Lung (tissue), 12 donors: ENCODE data around the gene RASEF. TPM values are rescaled to one million over a fixed set of nuclear protein-coding genes. Genes with fewer than 3 reads are reported as not detected.

Experiments
- ATAC-seq: fragments of 200-7000 bp; cut with Tn5 transposase; one replicate; pipeline ENCODE4 v1.9.1; 2020; ENCODE audit warnings: moderate number of reproducible peaks; ENCODE audit not compliant: insufficient read depth, low FRiP score
- DNase-seq, 3 donors: peaks; one replicate each; pipeline ENCODE4 v3.0.0-alpha.2; 2013 to 2017
- H3K27ac ChIP-seq, 2 donors: one replicate each; pipeline ENCODE4 v1.5.1; 2013; ENCODE audit warnings: mild to moderate bottlenecking in 2 of 2, moderate library complexity in 2 of 2, control low read depth in 1 of 2, inconsistent platforms in 1 of 2, low read depth in 1 of 2, low read length in 1 of 2
- H3K27me3 ChIP-seq, 3 donors: one replicate each; pipeline ENCODE4 v1.5.1; 2013; ENCODE audit warnings: low read length in 2 of 3; ENCODE audit not compliant: control insufficient read depth in 3 of 3, insufficient read depth in 3 of 3
- H3K36me3 ChIP-seq, 4 donors: one replicate each; pipeline ENCODE4 v1.5.1; 2013; ENCODE audit warnings: low read length in 4 of 4, mild to moderate bottlenecking in 1 of 4, moderate library complexity in 1 of 4; ENCODE audit not compliant: control insufficient read depth in 4 of 4, insufficient read depth in 4 of 4
- H3K4me1 ChIP-seq, 5 donors: one replicate each; pipeline ENCODE4 v1.5.1; 2013; ENCODE audit warnings: low read length in 5 of 5, mild to moderate bottlenecking in 2 of 5, moderate library complexity in 1 of 5; ENCODE audit not compliant: control insufficient read depth in 5 of 5, insufficient read depth in 5 of 5
- H3K4me3 ChIP-seq: one replicate; pipeline ENCODE4 v1.5.1; 2013; ENCODE audit warnings: mild to moderate bottlenecking, control low read depth, moderate library complexity
- H3K9ac ChIP-seq, 2 donors: one replicate each; pipeline ENCODE4 v1.5.1; 2013; ENCODE audit warnings: low read length in 2 of 2, control low read depth in 1 of 2; ENCODE audit not compliant: insufficient read depth in 1 of 2
- H3K9me3 ChIP-seq, 4 donors: one replicate each; pipeline ENCODE4 v1.5.1; 2013; ENCODE audit warnings: low read length in 3 of 4, mild to moderate bottlenecking in 1 of 4, moderate library complexity in 1 of 4; ENCODE audit not compliant: control insufficient read depth in 4 of 4, insufficient read depth in 3 of 4
- WGBS, 2 donors: extraction: QIAGEN DNeasy Blood & Tissue Kit; methylation state at CpG; one replicate each; pipeline ENCODE4 v1.1.7; 2013; 5-methylcytosine and 5-hydroxymethylcytosine counted together
- polyA plus RNA-seq, 2 donors: library from polyadenylated mRNA; stranded (reverse); fragments of 200-250 nt; gene quantifications; one replicate each; pipeline ENCODE4 v1.2.1, GENCODE V29; 2013
- total RNA-seq, 2 donors: library from RNA; depleted of rRNA in 1 of 2; stranded (reverse); fragments of >200 nt in 1 of 2; gene quantifications; one replicate each; pipeline ENCODE4 v1.2.1, GENCODE V29; 2014 to 2021
- TF ChIP-seq, protein P1 (sequence below): IDR thresholded peaks from 2 replicates; pipeline ENCODE4 v1.5.1; 2012; ENCODE audit warnings: mild to moderate bottlenecking; ENCODE audit errors: control extremely low read depth, extremely low read depth
- donor health status: control.
- donor health status: control.
- donor health status: Bipolar disorder and iron deficiency.
- donor health status: healthy.
- donor health status: DM: yes; HTN: yes; CAD: no.

The RASEF gene
- total and polyA plus RNA-seq, 4 donors = 5.2 to 23.6 (median 9.4) TPM

GRCh38 chr9:83067579-83067978, 4.6 kb upstream of the RASEF start:
- no peak for ATAC-seq
- Histone ChIP-seq H3K9ac (no peak overlapping the region), H3K27me3 (peaks cover 0 to 20% (median 8%) of the 10 kb centered on the region in 3 donors), H3K9me3 (peaks cover 0 to 6% (median 3%) of the 10 kb centered on the region in 4 donors), H3K4me1 (peaks cover 0 to 12% (median 2%) of the 10 kb centered on the region in 5 donors), H3K27ac (no peak overlapping the region), H3K4me3 (no peak overlapping the region), H3K36me3 (no peaks in the 10 kb centered on the region)
- TF ChIP-seq, protein P1, sequence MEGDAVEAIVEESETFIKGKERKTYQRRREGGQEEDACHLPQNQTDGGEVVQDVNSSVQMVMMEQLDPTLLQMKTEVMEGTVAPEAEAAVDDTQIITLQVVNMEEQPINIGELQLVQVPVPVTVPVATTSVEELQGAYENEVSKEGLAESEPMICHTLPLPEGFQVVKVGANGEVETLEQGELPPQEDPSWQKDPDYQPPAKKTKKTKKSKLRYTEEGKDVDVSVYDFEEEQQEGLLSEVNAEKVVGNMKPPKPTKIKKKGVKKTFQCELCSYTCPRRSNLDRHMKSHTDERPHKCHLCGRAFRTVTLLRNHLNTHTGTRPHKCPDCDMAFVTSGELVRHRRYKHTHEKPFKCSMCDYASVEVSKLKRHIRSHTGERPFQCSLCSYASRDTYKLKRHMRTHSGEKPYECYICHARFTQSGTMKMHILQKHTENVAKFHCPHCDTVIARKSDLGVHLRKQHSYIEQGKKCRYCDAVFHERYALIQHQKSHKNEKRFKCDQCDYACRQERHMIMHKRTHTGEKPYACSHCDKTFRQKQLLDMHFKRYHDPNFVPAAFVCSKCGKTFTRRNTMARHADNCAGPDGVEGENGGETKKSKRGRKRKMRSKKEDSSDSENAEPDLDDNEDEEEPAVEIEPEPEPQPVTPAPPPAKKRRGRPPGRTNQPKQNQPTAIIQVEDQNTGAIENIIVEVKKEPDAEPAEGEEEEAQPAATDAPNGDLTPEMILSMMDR = no peak
- WGBS, 2 donors = 83 to 86% methylated on average over 2 of the region's 2 CpGs
- no peak for DNase-seq

DNA sequence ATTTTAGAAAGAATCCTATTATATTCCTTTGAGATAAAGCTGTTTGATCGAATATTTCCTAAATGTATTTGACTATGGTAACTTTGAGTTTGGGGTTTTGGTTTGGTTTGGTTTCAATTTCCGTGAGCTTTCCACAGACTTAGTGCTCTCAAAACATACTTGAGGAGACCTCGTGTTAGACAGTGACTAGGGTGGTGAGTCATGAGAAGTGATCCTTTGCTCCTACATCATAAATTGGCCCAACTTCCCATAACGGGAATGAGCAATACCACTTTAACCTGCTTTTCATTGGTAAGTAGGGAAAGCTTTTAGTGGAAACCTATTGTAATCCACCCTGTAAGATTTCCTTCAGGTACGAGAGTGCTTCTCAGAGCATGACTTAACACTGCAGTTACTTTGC, 3.8 kb upstream of the RASEF start:
- Histone ChIP-seq H3K9ac (no peak overlapping the region), H3K4me3 (no peak overlapping the region), H3K4me1 (peaks cover 0 to 20% (median 3%) of the 10 kb centered on the region in 5 donors), H3K9me3 (peaks cover 0 to 6% (median 3%) of the 10 kb centered on the region in 4 donors), H3K36me3 (no peaks in the 10 kb centered on the region), H3K27ac (no peak overlapping the region), H3K27me3 (peaks cover 0 to 24% (median 11%) of the 10 kb centered on the region in 3 donors)
- no peak for DNase-seq
- no peak for ATAC-seq
- 66 to 82% methylated on average over 5 of the region's 5 CpGs for WGBS, 2 donors
- TF ChIP-seq, protein P1 = no peak

DNA sequence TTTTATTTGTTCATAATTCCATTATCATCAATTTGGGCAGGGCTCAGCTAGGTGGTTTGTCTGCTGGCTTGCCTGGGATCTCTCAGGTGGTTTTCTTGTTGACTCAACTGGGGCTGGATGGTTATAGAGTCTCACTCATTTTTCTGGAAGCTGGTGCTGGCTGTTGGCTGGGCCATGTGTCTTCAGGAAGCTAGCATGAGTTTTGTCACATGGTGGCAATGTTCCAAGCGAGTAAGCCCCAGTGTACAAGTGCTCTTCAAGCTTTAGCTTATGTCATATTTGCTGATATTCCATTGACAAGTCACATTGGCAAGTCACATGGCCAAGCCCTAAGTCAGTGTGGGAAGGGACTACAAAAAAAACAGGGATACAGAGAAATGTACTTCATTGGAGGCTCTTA, 2.3 kb upstream of the RASEF start:
- H3K27me3 ChIP-seq = peaks cover 0 to 39% (median 24%) of the 10 kb centered on the region in 3 donors
- TF ChIP-seq, protein P1 = no peak
- H3K27ac ChIP-seq = no peak overlapping the region
- ATAC-seq = no peak
- DNase-seq = no peak
- 80 to 87% methylated on average over 1 of the region's 1 CpG for WGBS, 2 donors
- H3K4me3 ChIP-seq = no peak overlapping the region
- H3K9ac ChIP-seq = no peak overlapping the region
- H3K36me3 ChIP-seq = no peaks in the 10 kb centered on the region
- H3K4me1 ChIP-seq = peaks cover 0 to 28% (median 4%) of the 10 kb centered on the region in 5 donors
- peaks cover 0 to 6% (median 3%) of the 10 kb centered on the region in 4 donors for H3K9me3 ChIP-seq
